K562 (cell line): ENCODE data around the gene CENPT. TPM values are rescaled to one million over a fixed set of nuclear protein-coding genes. Genes with fewer than 3 reads are reported as not detected.
A peak's percentile ranks its signal among the peaks of the same experiment; 100 is the strongest.

Source experiments
- ATAC-seq: fragments of 200-7000 bp; cut with Tn5 transposase; 3 replicates; pipeline ENCODE4 v1.9.1; 2020; ENCODE audit warnings: moderate library complexity
- BruUV-seq: library from RNA; stranded (reverse); fragments of 400-500 nt; replicated peaks from 2 replicates; lab custom pipeline; 2021; lab: Mats Ljungman, UMichigan
- CTCF ChIA-PET: fragments of 300-600 bp; formaldehyde crosslinking; extraction: SDS; loops from one replicate; lab custom pipeline; 2021; ENCODE audit warnings: low intra/inter-chr PET ratio; lab: Yijun Ruan, JAX
- POLR2A ChIA-PET: fragments of 300-600, 350-650 bp; sonication (Branson Sonifier 250); formaldehyde crosslinking; extraction: SDS; loops from one replicate; lab custom pipeline; 2021; ENCODE audit warnings: antibody characterized with exemption, inconsistent platforms; lab: Yijun Ruan, JAX
- DNase-seq, 4 experiments: peaks; one replicate each; pipeline versions ENCODE4 v3.0.0 to v3.0.0-alpha.2; 2011 to 2018; ENCODE audit warnings: low spot score in 3 of 4, mixed read lengths in 3 of 4; ENCODE audit errors: extremely low read depth in 1 of 4
- FAIRE-seq: peaks from 2 replicates; lab custom pipeline; 2011; peaks lifted over from hg19 to GRCh38; lab: Jason Lieb, UNC
- H2AFZ ChIP-seq: 2 replicates; pipeline ENCODE4 v1.6.0; 2011; ENCODE audit warnings: low read depth, low read length, control low read depth, inconsistent platforms
- H3K27ac ChIP-seq: fragments of 200-600 bp; 3 replicates; pipeline ENCODE4 v1.8.0; 2011; ENCODE audit warnings: low read depth, mild to moderate bottlenecking, control low read depth, inconsistent platforms, low read length, moderate library complexity, mixed read lengths; ENCODE audit errors: extremely low read depth
- H3K27me3 ChIP-seq, 2 experiments: fragments of 300-600 bp in 1 of 2; 2 replicates in 1 of 2; 3 replicates in 1 of 2; pipeline versions ENCODE4 v1.6.0 to v1.8.0; 2011; ENCODE audit warnings: inconsistent platforms in 2 of 2, low read length in 2 of 2, mild to moderate bottlenecking in 1 of 2, mixed read lengths in 1 of 2, moderate library complexity in 1 of 2; ENCODE audit not compliant: control insufficient read depth in 2 of 2, insufficient read depth in 2 of 2
- H3K36me3 ChIP-seq: fragments of 300-600 bp; 3 replicates; pipeline ENCODE4 v1.8.0; 2011; ENCODE audit warnings: mild to moderate bottlenecking, low read length, inconsistent platforms; ENCODE audit not compliant: control insufficient read depth, insufficient read depth
- H3K4me1 ChIP-seq, 2 experiments: fragments of 200-600 bp in 1 of 2; replicated peaks in 1 of 2; 2 replicates in 1 of 2; 3 replicates in 1 of 2; pipeline versions ENCODE4 v1.5.1 to v1.8.0; 2011; ENCODE audit warnings: inconsistent platforms in 2 of 2, low read length in 2 of 2, mild to moderate bottlenecking in 1 of 2, mixed read lengths in 1 of 2, moderate library complexity in 1 of 2; ENCODE audit not compliant: control insufficient read depth in 2 of 2, insufficient read depth in 2 of 2
- H3K4me2 ChIP-seq: 2 replicates; pipeline ENCODE4 v1.6.1; 2011; ENCODE audit warnings: low read length, control low read depth, inconsistent platforms, mixed read lengths; ENCODE audit not compliant: insufficient read depth
- H3K4me3 ChIP-seq: fragments of 200-600 bp; sonication (generic), shearing (Covaris generic); 2 replicates; pipeline ENCODE4 v1.5.1; 2016; ENCODE audit warnings: control low read depth, inconsistent platforms
- H3K79me2 ChIP-seq: fragments of 200-600 bp; 3 replicates; pipeline ENCODE4 v1.8.0; 2011; ENCODE audit warnings: low read length, inconsistent platforms; ENCODE audit not compliant: control insufficient read depth, insufficient read depth
- H3K9ac ChIP-seq, 2 experiments: 2 replicates each; pipeline versions ENCODE4 v1.6.0 to v1.6.1; 2011; ENCODE audit warnings: low read depth in 2 of 2, low read length in 2 of 2, control low read depth in 1 of 2, inconsistent platforms in 1 of 2, mild to moderate bottlenecking in 1 of 2, mixed read lengths in 1 of 2; ENCODE audit not compliant: insufficient read depth in 1 of 2
- H3K9me1 ChIP-seq: one replicate; pipeline ENCODE4 v1.6.0; 2011; ENCODE audit warnings: inconsistent platforms, mild to moderate bottlenecking, low read length, moderate library complexity; ENCODE audit not compliant: control insufficient read depth, insufficient read depth
- H3K9me3 ChIP-seq: replicated peaks from 2 replicates; pipeline ENCODE4 v1.5.1; 2011; ENCODE audit warnings: low read depth, low read length, inconsistent platforms; ENCODE audit not compliant: control insufficient read depth, insufficient read depth
- H4K20me1 ChIP-seq: replicated peaks from 2 replicates; pipeline ENCODE4 v1.6.1; 2011; ENCODE audit warnings: low read length, inconsistent platforms, mixed read lengths; ENCODE audit not compliant: control insufficient read depth, insufficient read depth
- ASH1L ChIP-seq: fragments of 450-650 bp; IDR thresholded peaks from 2 replicates; pipeline ENCODE4 v1.6.1; 2018; ENCODE audit warnings: borderline replicate concordance, mild to moderate bottlenecking, low read depth; ENCODE audit not compliant: partially characterized antibody
- EHMT2 ChIP-seq: fragments of 450-650 bp; IDR thresholded peaks from 2 replicates; pipeline ENCODE4 v1.6.1; 2018; ENCODE audit warnings: antibody characterized with exemption
- FIP1L1 ChIP-seq: fragments of 200-400 bp; formaldehyde crosslinking; IDR thresholded peaks from 2 replicates; pipeline ENCODE4 v1.6.1; 2018; ENCODE audit warnings: mild to moderate bottlenecking, low read depth, low read length; ENCODE audit not compliant: poor library complexity, severe bottlenecking
- FOSL1 ChIP-seq: fragments of 200-800 bp; sonication (Bioruptor generic); conservative IDR thresholded peaks from 2 replicates; pipeline ENCODE4 v1.6.1; 2016; ENCODE audit warnings: missing genetic modification characterization, missing compliant biosample characterization
- GATA2 ChIP-seq: sonication (generic); formaldehyde crosslinking; IDR thresholded peaks from 2 replicates; pipeline ENCODE4 v1.4.0; 2020; ENCODE audit warnings: mild to moderate bottlenecking, missing genetic modification reagents
- JUN ChIP-seq, 2 experiments: sonication (generic) in 1 of 2; formaldehyde crosslinking in 1 of 2; IDR thresholded peaks; 2 replicates each; pipeline versions ENCODE4 v1.6.1 to v1.8.0; 2012 to 2022; ENCODE audit warnings: borderline replicate concordance in 2 of 2, mild to moderate bottlenecking in 2 of 2, improper control_type of control experiment in 1 of 2, low read depth in 1 of 2, low read length in 1 of 2, missing genetic modification reagents in 1 of 2
- MCM5 ChIP-seq: fragments of 450-650 bp; IDR thresholded peaks from 2 replicates; pipeline ENCODE4 v1.6.1; 2016; ENCODE audit warnings: low read depth
- NCOR1 ChIP-seq: fragments of 450-650 bp; IDR thresholded peaks from 2 replicates; pipeline ENCODE4 v1.6.1; 2016; ENCODE audit warnings: mild to moderate bottlenecking, moderate library complexity
- WGBS: fragments of 100-300 bp; shearing (Covaris generic); methylation state at CpG from one replicate; pipeline ENCODE4 v1.1.6; 2016; ENCODE audit warnings: low coverage, mixed read lengths; ENCODE audit not compliant: insufficient coverage; ENCODE audit errors: missing lambda C conversion rate; 5-methylcytosine and 5-hydroxymethylcytosine counted together
- in situ Hi-C: fragments of 300-500 bp; cut with MboI; formaldehyde crosslinking; loops from 4 replicates; pipeline ENCODE4 v1.15.0; 2018; ENCODE audit warnings: inconsistent platforms, mixed read lengths
- intact Hi-C: fragments of 100-400 bp; cut with micrococcal nuclease; formaldehyde crosslinking; loops from 2 replicates; pipeline ENCODE4 v1.14.2; 2022
- polyA plus RNA-seq, 8 experiments: library from polyadenylated mRNA; depleted of rRNA in 4 of 8; stranded (reverse) in 5 of 8; unstranded in 3 of 8; fragments of >200 nt; fragmentation: Nextera tagmentation in 2 of 8; fragmentation: Illumina TruSeq in 1 of 8; extraction: Ambion mirVana in 2 of 8; extraction: Trizol in 1 of 8; gene quantifications; 2 replicates each; pipeline versions ENCODE4 v1.2.1 to v1.2.3, GENCODE V29; 2011 to 2014; ENCODE audit warnings: inconsistent platforms in 1 of 8, missing spikeins in 1 of 8
- total RNA-seq, 7 experiments: library from RNA; depleted of rRNA in 6 of 7; stranded (reverse); fragments of >200 nt in 6 of 7; fragmentation: Illumina TruSeq in 2 of 7; extraction: Trizol in 2 of 7; gene quantifications; 2 replicates each; pipeline versions ENCODE4 v1.2.1 to v1.2.3, GENCODE V29; 2011 to 2021; ENCODE audit warnings: low replicate concordance in 1 of 7
- TF ChIP-seq, protein P1 (sequence below): fragments of 250-450 bp; sonication (Bioruptor Pico); IDR thresholded peaks from 2 replicates; pipeline ENCODE4 v1.5.0; 2020; ENCODE audit warnings: mild to moderate bottlenecking
- TF ChIP-seq, protein P2 (sequence below): sonication (generic); formaldehyde crosslinking; IDR thresholded peaks from 2 replicates; pipeline ENCODE4 v1.8.0; 2022; ENCODE audit warnings: missing genetic modification reagents, mild to moderate bottlenecking, moderate library complexity, borderline replicate concordance
- TF ChIP-seq, protein P3 (sequence below): sonication (generic); IDR thresholded peaks from 2 replicates; pipeline ENCODE4 v1.6.1; 2016

Gene CENPT
- total and polyA plus RNA-seq, 9 of the 15 experiments (the other 6 are each of a cell fraction or from before 2014, with no cell fraction given): 3.6 to 94.2 (median 44.1) TPM

DNA sequence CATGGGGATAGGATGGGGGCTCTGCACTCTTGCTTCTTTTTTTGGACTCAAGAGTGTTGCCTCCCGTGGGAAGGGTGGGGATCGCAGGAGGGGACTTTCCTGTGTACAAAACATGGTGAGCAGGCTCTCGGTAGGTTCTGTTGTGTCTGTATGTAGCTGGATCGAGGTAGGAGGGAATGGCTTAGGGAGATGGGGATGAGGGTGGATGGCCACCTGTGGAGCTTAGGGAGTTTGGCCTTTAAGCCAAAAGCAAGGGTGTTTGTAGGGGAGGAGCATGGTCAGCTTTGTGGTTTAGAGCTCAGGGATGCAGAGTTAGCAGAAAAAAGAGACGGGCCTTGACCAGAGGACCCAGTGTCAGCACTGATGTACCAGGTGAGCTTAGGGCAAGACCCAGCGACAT lies 14.4 kb upstream of the CENPT start (continued):
- TF ChIP-seq, protein P1, sequence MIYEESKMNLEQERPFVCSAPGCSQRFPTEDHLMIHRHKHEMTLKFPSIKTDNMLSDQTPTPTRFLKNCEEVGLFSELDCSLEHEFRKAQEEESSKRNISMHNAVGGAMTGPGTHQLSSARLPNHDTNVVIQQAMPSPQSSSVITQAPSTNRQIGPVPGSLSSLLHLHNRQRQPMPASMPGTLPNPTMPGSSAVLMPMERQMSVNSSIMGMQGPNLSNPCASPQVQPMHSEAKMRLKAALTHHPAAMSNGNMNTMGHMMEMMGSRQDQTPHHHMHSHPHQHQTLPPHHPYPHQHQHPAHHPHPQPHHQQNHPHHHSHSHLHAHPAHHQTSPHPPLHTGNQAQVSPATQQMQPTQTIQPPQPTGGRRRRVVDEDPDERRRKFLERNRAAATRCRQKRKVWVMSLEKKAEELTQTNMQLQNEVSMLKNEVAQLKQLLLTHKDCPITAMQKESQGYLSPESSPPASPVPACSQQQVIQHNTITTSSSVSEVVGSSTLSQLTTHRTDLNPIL (CRISPR knock-in tag): no peak
- no peak for TF ChIP-seq ASH1L

DNA sequence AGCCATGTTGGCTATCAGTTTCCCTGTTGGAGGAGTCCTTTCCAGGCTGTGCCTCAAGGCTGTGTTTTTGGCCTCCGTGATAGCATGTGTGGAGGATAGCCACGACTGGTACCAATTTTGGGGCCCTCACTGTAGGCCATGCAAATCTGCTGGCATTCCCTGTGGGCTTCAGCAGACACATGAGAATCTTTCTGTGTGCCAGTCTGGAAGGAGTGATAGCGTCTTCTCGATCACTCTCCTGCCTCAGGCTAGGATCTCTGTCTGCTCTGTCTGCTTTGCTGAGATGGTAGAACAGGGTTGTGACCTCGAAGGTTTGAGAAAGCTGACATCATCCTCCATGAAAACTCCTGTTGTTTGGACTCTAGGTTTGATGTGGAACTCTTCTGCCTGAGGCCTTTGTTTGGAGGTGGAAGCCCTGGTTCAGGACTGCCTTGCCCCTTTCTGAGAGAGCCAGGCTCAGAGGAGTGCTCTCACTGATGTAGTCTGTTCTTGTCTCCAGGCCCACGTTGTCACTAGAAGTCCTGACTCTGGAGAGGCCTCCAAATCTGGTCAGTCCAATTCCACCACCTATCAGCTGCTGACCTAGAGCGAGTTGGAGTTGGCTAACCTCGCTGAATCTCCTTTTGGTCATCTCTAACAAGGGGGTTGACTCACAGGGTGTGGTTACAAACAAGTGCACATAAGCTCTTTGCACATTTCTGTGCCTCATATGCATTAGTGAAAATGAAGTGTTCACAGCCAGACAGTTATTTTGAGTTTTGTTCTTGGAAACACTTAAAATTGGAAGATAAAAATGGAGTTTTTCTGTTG lies 13.3 kb upstream of the CENPT start:
- H2AFZ ChIP-seq: no peak overlapping the region
- peak in 1 of 4 experiments; percentile 41 for DNase-seq
- H4K20me1 ChIP-seq: peaks cover 43% of the 10 kb centered on the region
- peaks cover 6% of the 10 kb centered on the region for H3K9me1 ChIP-seq
- POLR2A ChIA-PET: interaction anchor here (0.7 to 1.5 kb wide), 2 partner anchors 11 to 15 kb away, joined by 3 to 5 read pairs; no protein-coding TSS in a partner anchor
- H3K4me3 ChIP-seq: no peak overlapping the region
- peak overlapping the region in 1 of 2 experiments; percentile 62; a peak in 1 of 4 replicates for H3K9ac ChIP-seq
- CTCF ChIA-PET: no interaction called here
- peak overlapping the region; percentile 23; the same call in 1 of the 3 replicates for H3K27ac ChIP-seq
- 56% methylated on average over 8 of the region's 8 CpGs for WGBS
- H3K79me2 ChIP-seq: peaks cover 85% of the 10 kb centered on the region
- TF ChIP-seq GATA2 (CRISPR knock-in tag): no peak
- TF ChIP-seq FIP1L1: no peak
- TF ChIP-seq, protein P2, sequence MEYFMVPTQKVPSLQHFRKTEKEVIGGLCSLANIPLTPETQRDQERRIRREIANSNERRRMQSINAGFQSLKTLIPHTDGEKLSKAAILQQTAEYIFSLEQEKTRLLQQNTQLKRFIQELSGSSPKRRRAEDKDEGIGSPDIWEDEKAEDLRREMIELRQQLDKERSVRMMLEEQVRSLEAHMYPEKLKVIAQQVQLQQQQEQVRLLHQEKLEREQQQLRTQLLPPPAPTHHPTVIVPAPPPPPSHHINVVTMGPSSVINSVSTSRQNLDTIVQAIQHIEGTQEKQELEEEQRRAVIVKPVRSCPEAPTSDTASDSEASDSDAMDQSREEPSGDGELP: peak; percentile 28
- TF ChIP-seq FOSL1 (tag): peak; percentile 80
- no peak for TF ChIP-seq EHMT2
- TF ChIP-seq, protein P3, sequence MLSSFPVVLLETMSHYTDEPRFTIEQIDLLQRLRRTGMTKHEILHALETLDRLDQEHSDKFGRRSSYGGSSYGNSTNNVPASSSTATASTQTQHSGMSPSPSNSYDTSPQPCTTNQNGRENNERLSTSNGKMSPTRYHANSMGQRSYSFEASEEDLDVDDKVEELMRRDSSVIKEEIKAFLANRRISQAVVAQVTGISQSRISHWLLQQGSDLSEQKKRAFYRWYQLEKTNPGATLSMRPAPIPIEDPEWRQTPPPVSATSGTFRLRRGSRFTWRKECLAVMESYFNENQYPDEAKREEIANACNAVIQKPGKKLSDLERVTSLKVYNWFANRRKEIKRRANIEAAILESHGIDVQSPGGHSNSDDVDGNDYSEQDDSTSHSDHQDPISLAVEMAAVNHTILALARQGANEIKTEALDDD: peak; percentile 92
- no peak for TF ChIP-seq MCM5
- TF ChIP-seq NCOR1: no peak
- no peak for TF ChIP-seq JUN (IDR thresholded peaks at IDR 0.05; ENCODE audit: borderline replicate concordance, low read depth, low read length)
- 0 out of 2 replicates have a peak, but pooled peaks have one; percentile 37 for TF ChIP-seq JUN (CRISPR knock-in tag; IDR thresholded peaks at IDR 0.05; ENCODE audit: borderline replicate concordance)
- peaks cover 19 to 29% of the 10 kb centered on the region in 2 experiments for H3K4me1 ChIP-seq
- H3K9me3 ChIP-seq: no peaks in the 10 kb centered on the region
- peak; percentile 10; the same call in 1 of the 3 replicates for ATAC-seq
- BruUV-seq: no TSS peak
- FAIRE-seq: peak; percentile 19
- no peaks in the 10 kb centered on the region for H3K27me3 ChIP-seq
- peaks cover 62% of the 10 kb centered on the region for H3K36me3 ChIP-seq
- H3K4me2 ChIP-seq: no peak overlapping the region
- in situ Hi-C loops: no loop called here
- intact Hi-C loops: no loop called here
